MM.1S (cell line): ENCODE measurements around the gene BTBD18.

Source experiments
- CTCF ChIP-seq: fragments of 300-600 bp; sonication (generic); IDR thresholded peaks from 2 replicates; pipeline ENCODE4 v1.5.1; 2016; ENCODE audit warnings: antibody characterized with exemption, low read length, mixed read lengths
- EZH2 ChIP-seq: fragments of 300-600 bp; sonication (generic); optimal IDR thresholded peaks from 2 replicates; pipeline ENCODE3; 2017; ENCODE audit warnings: low read depth, mild to moderate bottlenecking, antibody characterized with exemption, low read length, mixed read lengths
- EZH2phosphoT487 ChIP-seq: fragments of 300-600 bp; sonication (generic); IDR thresholded peaks from 2 replicates; pipeline ENCODE4 v1.6.1; 2018; ENCODE audit warnings: antibody characterized with exemption, low read length

- no peak for TF ChIP-seq CTCF
- no peak for TF ChIP-seq EZH2phosphoT487
- no peak for TF ChIP-seq EZH2
Observed at GRCh38 chr11:57776577-57777210, 25.1 kb upstream of the BTBD18 start.
